Lower leg skin (tissue), 3 donors: ENCODE results near the gene RPTOR.

Experiments
- CTCF ChIP-seq, 3 donors: fragments of 450-650 bp; IDR thresholded peaks; one replicate each; pipeline ENCODE4 v1.5.1; 2016; ENCODE audit warnings: antibody characterized with exemption in 3 of 3, mild to moderate bottlenecking in 3 of 3, moderate library complexity in 2 of 3
- POLR2A ChIP-seq, 2 donors: fragments of 450-650 bp; IDR thresholded peaks; one replicate each; pipeline ENCODE4 v1.6.1; 2016 to 2017; ENCODE audit warnings: antibody characterized with exemption in 2 of 2, mild to moderate bottlenecking in 1 of 2, moderate library complexity in 1 of 2

- TF ChIP-seq CTCF (IDR thresholded peaks at IDR 0.05) (no peak), POLR2A (IDR thresholded peaks at IDR 0.05) (no peak)
Observed at GRCh38 chr17:80844418-80844990, 299.9 kb downstream of the RPTOR start.
